H9 (cell line): ENCODE measurements around the gene MLST8. TPM values are rescaled to one million over a fixed set of nuclear protein-coding genes. Genes with fewer than 3 reads are reported as not detected.

ENCODE experiments used
- DNase-seq: peaks from one replicate; pipeline ENCODE4 v3.0.0-alpha.2; 2017
- H2AFZ ChIP-seq: one replicate; pipeline ENCODE4 v1.6.1; 2013; ENCODE audit warnings: mild to moderate bottlenecking, low read length, control low read depth, moderate library complexity
- H2AK5ac ChIP-seq: 2 replicates; pipeline ENCODE4 v1.6.1; 2013; ENCODE audit warnings: low read length, control low read depth, mixed read lengths; ENCODE audit not compliant: insufficient read length
- H2BK120ac ChIP-seq: one replicate; pipeline ENCODE4 v1.6.1; 2013; ENCODE audit warnings: low read depth, mild to moderate bottlenecking, low read length, control low read depth, inconsistent platforms; ENCODE audit not compliant: poor library complexity, severe bottlenecking
- H2BK12ac ChIP-seq: 2 replicates; pipeline ENCODE4 v1.6.1; 2013; ENCODE audit warnings: low read length, control low read depth, mixed read lengths, low read depth; ENCODE audit not compliant: insufficient read length
- H2BK15ac ChIP-seq: 2 replicates; pipeline ENCODE4 v1.6.1; 2013; ENCODE audit warnings: low read depth, low read length, control low read depth
- H2BK20ac ChIP-seq: one replicate; pipeline ENCODE4 v1.6.1; 2013; ENCODE audit warnings: low read depth, mild to moderate bottlenecking, low read length, control low read depth, inconsistent platforms; ENCODE audit not compliant: poor library complexity, severe bottlenecking
- H2BK5ac ChIP-seq: 2 replicates; pipeline ENCODE4 v1.6.1; 2013; ENCODE audit warnings: low read length, control low read depth, mixed read lengths; ENCODE audit not compliant: insufficient read length
- H3K14ac ChIP-seq: 2 replicates; pipeline ENCODE4 v1.6.1; 2013; ENCODE audit warnings: low read length, control low read depth; ENCODE audit not compliant: insufficient read depth
- H3K18ac ChIP-seq: 2 replicates; pipeline ENCODE4 v1.6.1; 2013; ENCODE audit warnings: low read depth, mild to moderate bottlenecking, mixed read lengths, low read length, control low read depth; ENCODE audit not compliant: insufficient read length
- H3K23ac ChIP-seq: 2 replicates; pipeline ENCODE4 v1.6.1; 2013; ENCODE audit warnings: low read length, control low read depth, mixed read lengths, low read depth; ENCODE audit not compliant: insufficient read length
- H3K23me2 ChIP-seq: 2 replicates; pipeline ENCODE4 v1.6.1; 2013; ENCODE audit warnings: low read depth, mild to moderate bottlenecking, mixed read lengths, low read length, control low read depth; ENCODE audit not compliant: insufficient read length, poor library complexity, severe bottlenecking
- H3K27ac ChIP-seq: 2 replicates; pipeline ENCODE4 v1.5.1; 2013; ENCODE audit warnings: low read length, control low read depth, mixed read lengths, low read depth; ENCODE audit not compliant: insufficient read length
- H3K27me3 ChIP-seq: 2 replicates; pipeline ENCODE4 v1.6.1; 2013; ENCODE audit warnings: low read length, control low read depth, inconsistent platforms; ENCODE audit not compliant: insufficient read depth
- H3K4ac ChIP-seq: 2 replicates; pipeline ENCODE4 v1.6.1; 2013; ENCODE audit warnings: low read depth, mild to moderate bottlenecking, control low read depth, inconsistent platforms, low read length, moderate library complexity
- H3K4me1 ChIP-seq: 2 replicates; pipeline ENCODE4 v1.6.1; 2013; ENCODE audit warnings: low read length, control low read depth, inconsistent platforms; ENCODE audit not compliant: insufficient read depth
- H3K4me2 ChIP-seq: 2 replicates; pipeline ENCODE4 v1.6.1; 2013; ENCODE audit warnings: low read length, control low read depth, mixed read lengths; ENCODE audit not compliant: insufficient read length, insufficient read depth
- H3K56ac ChIP-seq: 2 replicates; pipeline ENCODE4 v1.6.1; 2013; ENCODE audit warnings: low read depth, mild to moderate bottlenecking, mixed read lengths, low read length, control low read depth; ENCODE audit not compliant: insufficient read length
- H3K79me1 ChIP-seq: 2 replicates; pipeline ENCODE4 v1.6.1; 2013; ENCODE audit warnings: low read depth, mild to moderate bottlenecking, moderate library complexity, low read length, control low read depth, inconsistent platforms; ENCODE audit not compliant: insufficient read depth, poor library complexity, severe bottlenecking
- H3K79me2 ChIP-seq: 2 replicates; pipeline ENCODE4 v1.6.1; 2013; ENCODE audit warnings: low read length, control low read depth, inconsistent platforms; ENCODE audit not compliant: insufficient read depth
- H3K9ac ChIP-seq: 2 replicates; pipeline ENCODE4 v1.6.1; 2013; ENCODE audit warnings: low read length, control low read depth, mixed read lengths; ENCODE audit not compliant: insufficient read length; ENCODE audit errors: extremely low read depth
- H3K9me3 ChIP-seq: one replicate; pipeline ENCODE4 v1.6.1; 2013; ENCODE audit warnings: low read depth, low read length, inconsistent platforms; ENCODE audit not compliant: control insufficient read depth
- H3T11ph ChIP-seq: one replicate; pipeline ENCODE4 v1.6.1; 2013; ENCODE audit warnings: mild to moderate bottlenecking, low read length, control low read depth, inconsistent platforms
- H4K20me1 ChIP-seq: one replicate; pipeline ENCODE4 v1.6.1; 2013; ENCODE audit not compliant: control insufficient read depth, insufficient read length, insufficient read depth
- H4K5ac ChIP-seq: 2 replicates; pipeline ENCODE4 v1.6.1; 2013; ENCODE audit warnings: low read depth, mild to moderate bottlenecking, mixed read lengths, low read length, control low read depth; ENCODE audit not compliant: insufficient read length
- H4K8ac ChIP-seq: replicated peaks from 2 replicates; pipeline ENCODE4 v1.6.1; 2013; ENCODE audit warnings: low read length, control low read depth, mixed read lengths, low read depth; ENCODE audit not compliant: insufficient read length
- H4K91ac ChIP-seq: 2 replicates; pipeline ENCODE4 v1.6.1; 2013; ENCODE audit warnings: low read depth, mild to moderate bottlenecking, moderate library complexity, mixed read lengths, low read length, control low read depth; ENCODE audit not compliant: insufficient read length
- H3K27ac Mint-ChIP-seq, 3 experiments: 2 replicates in 2 of 3; 3 replicates in 1 of 3; pipeline ENCODE4 v1.8.0; 2020 to 2021; ENCODE audit warnings: mixed read lengths in 3 of 3, mild to moderate bottlenecking in 1 of 3, moderate library complexity in 1 of 3
- H3K27me3 Mint-ChIP-seq: 2 replicates; pipeline ENCODE4 v1.8.0; 2021; ENCODE audit warnings: low read depth, mild to moderate bottlenecking, moderate library complexity, mixed read lengths
- H3K36me3 Mint-ChIP-seq, 3 experiments: 2 replicates in 2 of 3; 3 replicates in 1 of 3; pipeline ENCODE4 v1.8.0; 2020 to 2021; ENCODE audit warnings: low read depth in 3 of 3, mixed read lengths in 3 of 3; ENCODE audit not compliant: insufficient read depth in 1 of 3
- H3K4me1 Mint-ChIP-seq, 2 experiments: 2 replicates each; pipeline ENCODE4 v1.8.0; 2020; ENCODE audit warnings: mixed read lengths in 2 of 2
- H3K4me3 Mint-ChIP-seq, 2 experiments: 2 replicates in 1 of 2; 3 replicates in 1 of 2; pipeline ENCODE4 v1.8.0; 2020 to 2021; ENCODE audit warnings: mild to moderate bottlenecking in 2 of 2, mixed read lengths in 2 of 2, moderate library complexity in 1 of 2
- H3K9me3 Mint-ChIP-seq, 2 experiments: 2 replicates in 1 of 2; 3 replicates in 1 of 2; pipeline ENCODE4 v1.8.0; 2020; ENCODE audit warnings: mild to moderate bottlenecking in 2 of 2, mixed read lengths in 2 of 2, moderate library complexity in 1 of 2
- CTCF ChIP-seq: fragments of 200-600 bp; sonication (generic); conservative IDR thresholded peaks from 3 replicates; pipeline ENCODE4 v1.8.0; 2021; ENCODE audit warnings: antibody characterized with exemption, mild to moderate bottlenecking
- WGBS: extraction: QIAGEN DNeasy Blood & Tissue Kit; methylation state at CpG from one replicate; pipeline ENCODE4 v1.1.7; 2013; ENCODE audit warnings: missing lambda C conversion rate, low lambda C conversion rate, mixed read lengths; ENCODE audit not compliant: insufficient read length; ENCODE audit errors: extremely low coverage; 5-methylcytosine and 5-hydroxymethylcytosine counted together
- total RNA-seq: library from RNA; stranded (reverse); gene quantifications from 2 replicates; pipeline ENCODE4 v1.2.1, GENCODE V29; 2021

The MLST8 gene
- total RNA-seq, 1 experiment from 2014 or later = 74.5 TPM

GRCh38 chr16:2211923-2212347 is 6.7 kb downstream of the MLST8 start:
- Histone ChIP-seq H2AFZ (no peak overlapping the region), H2BK12ac (no peak overlapping the region), H3K27ac (no peak overlapping the region), H4K5ac (no peak overlapping the region), H3K4me2 (no peak overlapping the region), H3K14ac (no peak overlapping the region), H2BK15ac (no peak overlapping the region), H3K18ac (no peak overlapping the region), H3K23ac (no peak overlapping the region), H4K20me1 (no peaks in the 10 kb centered on the region), H3K23me2 (peaks cover 8% of the 10 kb centered on the region), H3K27me3 (no peaks in the 10 kb centered on the region), H3K9me3 (no peaks in the 10 kb centered on the region), H4K91ac (no peak overlapping the region), H2BK120ac (no peak overlapping the region), H3K56ac (no peak overlapping the region), H3T11ph (no peak overlapping the region), H3K79me2 (peaks cover 6% of the 10 kb centered on the region; the same call in 1 of the 2 replicates), H2BK5ac (no peak overlapping the region), H4K8ac (no peak overlapping the region), H3K4ac (no peak overlapping the region), H2BK20ac (no peak overlapping the region), H3K9ac (no peak overlapping the region), H2AK5ac (no peak overlapping the region), H3K79me1 (peaks cover 6% of the 10 kb centered on the region), H3K4me1 (no peaks in the 10 kb centered on the region)
- Mint-ChIP-seq H3K4me3 (peak overlapping the region; percentile 53 to 77; a peak in 4 of 5 replicates), H3K9me3 (no peaks in the 10 kb centered on the region), H3K27ac (peak overlapping the region in 2 of 3 experiments; percentile 58 to 61; a peak in 3 of 7 replicates), H3K4me1 (peaks cover 13 to 15% of the 10 kb centered on the region in 2 experiments), H3K27me3 (no peaks in the 10 kb centered on the region; the same call in 1 of the 2 replicates), H3K36me3 (peaks cover 15 to 45% (median 40%) of the 10 kb centered on the region in 3 experiments; a peak in 6 of 7 replicates)
- no peak for DNase-seq
- WGBS = no CpG with 5 or more reads among the region's 11 CpGs
- no peak for TF ChIP-seq CTCF
